AG04450 (cell line): ENCODE measurements around the gene GNG2. TPM values are rescaled to one million over a fixed set of nuclear protein-coding genes. Genes with fewer than 3 reads are reported as not detected.

ENCODE experiments used
- CTCF ChIA-PET: fragments of 300-600, 350-600 bp; formaldehyde crosslinking; extraction: SDS; loops from one replicate; lab custom pipeline; 2022; ENCODE audit warnings: antibody characterized with exemption, inconsistent platforms; lab: Charles Lee
- POLR2A ChIA-PET: fragments of 350-600 bp; formaldehyde crosslinking; extraction: SDS; loops from one replicate; lab custom pipeline; 2021; ENCODE audit warnings: antibody characterized with exemption, inconsistent platforms; lab: Yijun Ruan, JAX
- DNase-seq: peaks from one replicate; pipeline ENCODE4 v3.0.0-alpha.2; 2011; ENCODE audit warnings: low read depth, low spot score
- H3K27ac ChIP-seq: one replicate; pipeline ENCODE4 v1.5.1; 2012; ENCODE audit warnings: low read depth, low read length, control low read depth
- H3K27me3 ChIP-seq: one replicate; pipeline ENCODE4 v1.6.0; 2012; ENCODE audit warnings: low read length; ENCODE audit not compliant: control insufficient read depth, insufficient read depth
- H3K4me3 ChIP-seq: 2 replicates; pipeline ENCODE4 v1.5.1; 2011; ENCODE audit warnings: mild to moderate bottlenecking, low read depth, low read length, control low read depth
- H3K9me3 ChIP-seq: 2 replicates; pipeline ENCODE4 v1.5.1; 2012; ENCODE audit warnings: low read length; ENCODE audit not compliant: control insufficient read depth, insufficient read depth
- polyA plus RNA-seq: library from polyadenylated mRNA; depleted of rRNA; stranded (reverse); fragments of >200 nt; gene quantifications from 2 replicates; pipeline ENCODE4 v1.2.3, GENCODE V29; 2011
- TF ChIP-seq, protein P1 (sequence below): IDR thresholded peaks from 2 replicates; pipeline ENCODE4 v1.5.1; 2011; ENCODE audit warnings: low read depth, low read length, control low read depth, inconsistent platforms

GNG2 gene
- polyA plus RNA-seq, 1 experiment = 83.9 TPM

DNA sequence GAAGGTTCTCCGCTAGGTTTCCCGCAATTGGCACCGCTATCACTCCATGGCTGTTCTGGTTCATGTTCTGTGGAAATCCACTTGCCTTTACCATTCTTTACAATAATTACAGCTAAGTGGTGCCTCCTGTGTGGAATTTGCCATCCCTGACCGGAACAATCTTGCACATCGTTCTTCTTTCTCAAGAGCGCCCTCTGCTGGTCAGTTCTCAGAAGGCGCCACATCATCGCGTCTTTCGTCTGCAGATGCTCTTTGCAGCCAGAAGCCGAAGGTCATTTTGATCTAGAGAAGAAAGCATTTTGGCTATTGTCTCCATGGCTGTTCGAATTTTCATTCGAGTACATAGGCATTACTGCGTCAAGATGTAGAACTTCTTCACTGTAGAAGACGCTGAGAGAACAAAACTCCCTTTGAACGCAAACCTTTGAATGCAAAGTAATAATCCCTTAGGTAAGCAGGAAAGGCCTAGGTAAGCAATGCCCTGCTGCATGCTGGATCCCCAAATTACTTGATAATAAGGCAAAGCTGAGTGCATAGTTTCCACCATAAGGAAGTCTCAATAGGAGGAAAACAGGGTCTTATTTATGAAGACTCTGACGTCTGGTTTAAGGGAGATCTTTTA is 118.8 kb downstream of the GNG2 start:
- H3K27ac ChIP-seq = no peak overlapping the region
- DNase-seq = peak; percentile 55
- POLR2A ChIA-PET = interaction anchor here (0.6 kb wide), 1 partner anchor 1022 kb away, joined by 4 read pairs; no protein-coding TSS in a partner anchor
- peaks cover 3% of the 10 kb centered on the region; the same call in 1 of the 2 replicates for H3K9me3 ChIP-seq
- H3K27me3 ChIP-seq = peaks cover 2% of the 10 kb centered on the region
- TF ChIP-seq, protein P1, sequence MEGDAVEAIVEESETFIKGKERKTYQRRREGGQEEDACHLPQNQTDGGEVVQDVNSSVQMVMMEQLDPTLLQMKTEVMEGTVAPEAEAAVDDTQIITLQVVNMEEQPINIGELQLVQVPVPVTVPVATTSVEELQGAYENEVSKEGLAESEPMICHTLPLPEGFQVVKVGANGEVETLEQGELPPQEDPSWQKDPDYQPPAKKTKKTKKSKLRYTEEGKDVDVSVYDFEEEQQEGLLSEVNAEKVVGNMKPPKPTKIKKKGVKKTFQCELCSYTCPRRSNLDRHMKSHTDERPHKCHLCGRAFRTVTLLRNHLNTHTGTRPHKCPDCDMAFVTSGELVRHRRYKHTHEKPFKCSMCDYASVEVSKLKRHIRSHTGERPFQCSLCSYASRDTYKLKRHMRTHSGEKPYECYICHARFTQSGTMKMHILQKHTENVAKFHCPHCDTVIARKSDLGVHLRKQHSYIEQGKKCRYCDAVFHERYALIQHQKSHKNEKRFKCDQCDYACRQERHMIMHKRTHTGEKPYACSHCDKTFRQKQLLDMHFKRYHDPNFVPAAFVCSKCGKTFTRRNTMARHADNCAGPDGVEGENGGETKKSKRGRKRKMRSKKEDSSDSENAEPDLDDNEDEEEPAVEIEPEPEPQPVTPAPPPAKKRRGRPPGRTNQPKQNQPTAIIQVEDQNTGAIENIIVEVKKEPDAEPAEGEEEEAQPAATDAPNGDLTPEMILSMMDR = peak; percentile 89
- CTCF ChIA-PET = interaction anchor here (0.7 to 4.5 kb wide), 53 partner anchors 9 to 719 kb away, joined by 3 to 56 read pairs (median 4); partner anchors contain the start of genes FRMD6 and GNG2
- H3K4me3 ChIP-seq = no peak overlapping the region

DNA sequence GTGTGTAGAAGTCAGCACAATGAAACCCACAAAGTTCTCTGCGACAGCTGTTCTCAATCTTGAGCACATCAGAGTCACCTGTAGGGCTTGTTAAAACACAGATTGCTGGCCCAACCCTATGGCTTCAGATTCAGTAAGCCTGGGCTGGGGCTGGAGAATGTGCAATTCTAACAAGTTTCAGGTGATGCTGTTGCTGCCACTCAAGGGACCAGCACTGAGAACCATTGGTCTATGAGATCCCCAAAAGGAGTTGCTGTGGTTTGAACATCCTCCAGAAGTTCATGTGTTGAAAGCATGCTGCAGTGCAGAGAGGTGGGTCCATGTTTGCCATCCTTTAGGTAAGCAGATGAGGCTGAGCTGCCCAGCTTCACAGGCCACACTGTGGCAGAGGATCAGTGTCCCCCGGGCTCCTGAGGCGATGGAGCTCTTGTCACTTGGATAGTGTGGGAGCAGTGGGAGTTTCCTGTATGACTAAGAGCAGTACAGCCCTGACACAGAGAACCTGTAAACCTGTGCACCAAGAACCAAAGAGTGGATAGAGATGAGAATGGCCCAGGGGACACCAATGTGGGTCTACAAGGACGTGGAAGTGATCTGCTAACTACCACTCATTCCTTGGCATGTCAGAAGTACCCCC is 120.9 kb downstream of the GNG2 start:
- CTCF ChIA-PET = interaction anchor here (0.6 to 4.5 kb wide), 4 partner anchors 12 to 328 kb away, joined by 3 to 56 read pairs (median 30); no protein-coding TSS in a partner anchor
- no peak overlapping the region for H3K27ac ChIP-seq
- H3K27me3 ChIP-seq = peaks cover 2% of the 10 kb centered on the region
- H3K9me3 ChIP-seq = peaks cover 3% of the 10 kb centered on the region; the same call in 1 of the 2 replicates
- TF ChIP-seq, protein P1 = no peak
- H3K4me3 ChIP-seq = no peak overlapping the region
- no peak for DNase-seq
- POLR2A ChIA-PET = no interaction called here

DNA sequence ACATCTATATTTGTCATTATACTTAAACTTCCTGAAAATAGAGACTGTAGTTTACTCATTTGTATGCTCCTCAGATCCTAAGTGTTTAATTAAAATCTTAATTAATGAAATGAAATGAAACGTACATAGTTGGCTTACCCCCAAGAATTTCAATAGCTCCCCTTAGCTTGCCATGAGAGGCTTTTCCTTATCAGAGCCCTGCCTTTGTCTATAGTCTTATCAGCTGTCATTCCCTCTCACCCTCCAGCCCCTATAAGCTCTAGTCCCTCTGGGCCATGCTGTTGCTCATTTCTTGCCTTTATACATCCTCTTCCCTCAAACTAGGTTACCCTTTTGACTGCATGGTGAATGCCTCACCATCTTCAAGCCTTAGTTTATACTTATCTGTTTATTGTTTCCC is 127.8 kb downstream of the GNG2 start:
- H3K9me3 ChIP-seq = peaks cover 3% of the 10 kb centered on the region
- no peaks in the 10 kb centered on the region for H3K27me3 ChIP-seq
- ChIA-PET CTCF (interaction anchor here (0.6 to 1.2 kb wide), 2 partner anchors 10 to 252 kb away, joined by 4 to 7 read pairs; no protein-coding TSS in a partner anchor), POLR2A (no interaction called here)
- no peak overlapping the region for H3K4me3 ChIP-seq
- TF ChIP-seq, protein P1 = no peak
- no peak for DNase-seq
- H3K27ac ChIP-seq = no peak overlapping the region

DNA sequence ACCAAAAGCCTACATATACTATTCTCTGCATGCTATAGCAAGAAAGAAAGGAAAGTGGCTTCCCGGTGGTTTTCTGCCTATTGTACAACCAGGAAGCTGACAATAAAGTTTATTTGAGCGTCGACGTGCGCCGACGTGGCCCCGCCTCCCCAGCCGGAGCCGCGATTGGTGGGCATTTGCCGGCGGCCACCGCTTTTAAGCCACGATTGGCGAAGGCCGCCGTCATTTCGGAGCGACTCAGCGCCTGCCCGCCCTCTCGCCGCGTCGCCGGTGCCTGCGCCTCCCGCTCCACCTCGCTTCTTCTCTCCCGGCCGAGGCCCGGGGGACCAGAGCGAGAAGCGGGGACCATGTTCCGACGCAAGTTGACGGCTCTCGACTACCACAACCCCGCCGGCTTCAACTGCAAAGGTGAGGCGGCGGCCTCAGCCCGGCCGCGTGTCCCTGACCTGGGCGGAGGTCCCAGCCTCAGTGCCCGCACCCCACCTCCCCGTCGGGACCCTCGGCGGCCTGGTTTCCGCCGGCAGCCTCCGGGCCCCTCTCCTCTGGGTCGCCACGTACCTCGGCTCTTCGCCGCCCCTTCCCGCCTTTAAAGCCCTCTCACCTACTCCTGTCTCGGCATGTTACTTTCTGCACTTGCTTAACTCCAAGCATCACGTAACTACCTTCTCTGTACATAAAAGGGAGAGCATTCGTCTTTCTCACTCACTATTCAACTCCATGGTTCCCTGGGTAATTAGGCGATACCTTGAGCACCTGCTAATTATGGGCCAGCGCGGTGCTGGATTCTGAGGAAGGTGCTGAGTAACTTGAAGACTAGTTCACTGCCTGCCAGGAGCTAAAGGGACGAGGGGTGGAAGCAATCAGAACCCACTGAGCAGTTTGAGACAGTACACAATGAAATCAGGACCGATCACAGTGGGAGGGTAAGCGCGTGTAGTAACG is 129.2 kb downstream of the GNG2 start, which contains the start of gene RTRAF:
Gene RTRAF, plus strand, starts transcription at position 254 of the 942 bp plus-strand sequence. Its CDS starts 94 bp downstream, at position 348.
- H3K9me3 ChIP-seq = no peaks in the 10 kb centered on the region; the same call in 1 of the 2 replicates
- DNase-seq = peak; percentile 85
- H3K4me3 ChIP-seq = peak within 1 kb of the TSS; percentile 90
- TF ChIP-seq, protein P1 = no peak
- ChIA-PET POLR2A (no interaction called here), CTCF (interaction anchor here (1.4 kb wide), 1 partner anchor 11 kb away, joined by 4 read pairs; no protein-coding TSS in a partner anchor)
- no peaks in the 10 kb centered on the region for H3K27me3 ChIP-seq
- no peak within 1 kb of the TSS for H3K27ac ChIP-seq
